Heart left ventricle (tissue), 13 donors: ENCODE results near the gene CTRB1.

Source experiments
- CTCF ChIP-seq, 12 donors: fragments of 200-600 bp; sonication (generic) in 4 of 12; IDR thresholded peaks; one replicate each; pipeline versions ENCODE4 v1.5.0 to v1.8.0; 2018 to 2022; ENCODE audit warnings: antibody characterized with exemption in 12 of 12, mild to moderate bottlenecking in 5 of 12
- POLR2A ChIP-seq, 2 donors: fragments of 450-650 bp; IDR thresholded peaks; one replicate each; pipeline ENCODE4 v1.6.1; 2017; ENCODE audit warnings: antibody characterized with exemption in 2 of 2, mild to moderate bottlenecking in 2 of 2, moderate library complexity in 2 of 2
- donor health status: ischemic (EF 13 %, LVEDD 7.1; RV severe dilation, severe dysfunction).
- donor health status: DM: no; HTN: yes; CAD: no.
- donor health status: DM: no; HTN: no; CAD: no.
- donor health status: ischemic (EF 25% LVEDD 6.9; RV normal size, moderate dysfunction).
- donor health status: ischemic (EF 25% LVEDD 5.7; RV mildly dilated, moderate dysfunction).
- donor health status: ischemic (EF 35%, LVEDD 5.7; RV mildly dilated, moderate dysfunction).
- donor health status: nonischemic (EF 11% LVEDD 7.7; RV severe dilation, severe dysfunction).
- donor health status: DM: yes; HTN: yes; CAD: no.
- donor health status: PGD.
- donor health status: ischemic (EF 29% LVEDD 5.4; RV normal size, mild dysfunction).
- donor health status: nonischemic (EF 23%, LVEDD 6.1; RV moderate dilation, normal function).

- TF ChIP-seq CTCF (IDR thresholded peaks at IDR 0.05) (no peak), POLR2A (IDR thresholded peaks at IDR 0.05) (no peak)
These were observed 38.0 kb downstream of the CTRB1 start for GRCh38 chr16:75256696-75257343.
